HUES64 (cell line): ENCODE measurements around the gene YAF2.

Experiments used
- H3K27ac ChIP-seq: 2 replicates; pipeline ENCODE4 v1.7.0; 2013; ENCODE audit warnings: low read depth, low read length, inconsistent platforms
- H3K27me3 ChIP-seq: 2 replicates; pipeline ENCODE4 v1.6.1; 2013; ENCODE audit warnings: mild to moderate bottlenecking, low read length; ENCODE audit not compliant: insufficient read depth
- H3K36me3 ChIP-seq: 2 replicates; pipeline ENCODE4 v1.6.1; 2013; ENCODE audit warnings: mild to moderate bottlenecking, low read length; ENCODE audit not compliant: insufficient read depth
- H3K4me1 ChIP-seq: 2 replicates; pipeline ENCODE4 v1.6.1; 2013; ENCODE audit warnings: mild to moderate bottlenecking, low read length, moderate library complexity; ENCODE audit not compliant: insufficient read depth
- H3K4me3 ChIP-seq: 2 replicates; pipeline ENCODE4 v1.5.1; 2013; ENCODE audit warnings: mild to moderate bottlenecking, low read length, moderate library complexity
- H3K9ac ChIP-seq: 2 replicates; pipeline ENCODE4 v1.6.1; 2013; ENCODE audit warnings: mild to moderate bottlenecking, low read depth, low read length
- H3K9me3 ChIP-seq: 2 replicates; pipeline ENCODE4 v1.6.1; 2013; ENCODE audit warnings: low read depth, low read length; ENCODE audit not compliant: insufficient read depth
- WGBS: fragments of 150-250, 120-280 bp; methylation state at CpG from one replicate; pipeline ENCODE4 v1.1.7; 2013; ENCODE audit warnings: missing lambda C conversion rate; 5-methylcytosine and 5-hydroxymethylcytosine counted together

The YAF2 gene

GRCh38 chr12:42275499-42275898, 37.5 kb upstream of the YAF2 start:
- WGBS = 84% methylated on average over 4 of the region's 4 CpGs
- Histone ChIP-seq H3K36me3 (no peaks in the 10 kb centered on the region), H3K27me3 (no peaks in the 10 kb centered on the region), H3K27ac (no peak overlapping the region), H3K4me1 (no peaks in the 10 kb centered on the region), H3K4me3 (no peak overlapping the region), H3K9me3 (no peaks in the 10 kb centered on the region), H3K9ac (no peak overlapping the region)

- Histone ChIP-seq H3K9me3 (no peaks in the 10 kb centered on the region), H3K36me3 (no peaks in the 10 kb centered on the region), H3K9ac (no peak overlapping the region), H3K4me3 (no peak overlapping the region), H3K27ac (no peak overlapping the region), H3K4me1 (no peaks in the 10 kb centered on the region), H3K27me3 (no peaks in the 10 kb centered on the region)
- 97% methylated on average over 21 of the region's 21 CpGs for WGBS
Observed at GRCh38 chr12:42273706-42274105, 35.7 kb upstream of the YAF2 start.

GRCh38 chr12:42270596-42270995, 32.5 kb upstream of the YAF2 start:
- Histone ChIP-seq H3K4me3 (no peak overlapping the region), H3K9ac (no peak overlapping the region), H3K4me1 (no peaks in the 10 kb centered on the region), H3K36me3 (no peaks in the 10 kb centered on the region), H3K9me3 (no peaks in the 10 kb centered on the region), H3K27ac (no peak overlapping the region), H3K27me3 (no peaks in the 10 kb centered on the region)
- WGBS = 89% methylated on average over 4 of the region's 4 CpGs

- no peaks in the 10 kb centered on the region for H3K36me3 ChIP-seq
- H3K9ac ChIP-seq = no peak overlapping the region
- no peak overlapping the region for H3K27ac ChIP-seq
- WGBS = 92% methylated on average over 15 of the region's 15 CpGs
- H3K4me3 ChIP-seq = no peak overlapping the region
- H3K27me3 ChIP-seq = no peaks in the 10 kb centered on the region
- H3K4me1 ChIP-seq = no peaks in the 10 kb centered on the region
- no peaks in the 10 kb centered on the region for H3K9me3 ChIP-seq
Observed at GRCh38 chr12:42267413-42268190, 29.6 kb upstream of the YAF2 start.

- Histone ChIP-seq H3K4me1 (no peaks in the 10 kb centered on the region), H3K9ac (no peak overlapping the region)
- 93% methylated on average over 15 of the region's 17 CpGs for WGBS
Observed at GRCh38 chr12:42266579-42267230, 28.7 kb upstream of the YAF2 start.

GRCh38 chr12:42262271-42262670, 24.2 kb upstream of the YAF2 start:
- Histone ChIP-seq H3K9ac (no peak overlapping the region), H3K9me3 (no peaks in the 10 kb centered on the region), H3K36me3 (no peaks in the 10 kb centered on the region), H3K27ac (no peak overlapping the region), H3K27me3 (no peaks in the 10 kb centered on the region), H3K4me3 (no peak overlapping the region), H3K4me1 (no peaks in the 10 kb centered on the region)
- WGBS = no CpG with 5 or more reads among the region's 2 CpGs

More at GRCh38 chr12:42266579-42267230, 28.7 kb upstream of the YAF2 start:
- Histone ChIP-seq H3K36me3 (no peaks in the 10 kb centered on the region), H3K27me3 (no peaks in the 10 kb centered on the region), H3K27ac (no peak overlapping the region), H3K9me3 (no peaks in the 10 kb centered on the region), H3K4me3 (no peak overlapping the region)

- H3K36me3 ChIP-seq = no peaks in the 10 kb centered on the region
- no CpG with 5 or more reads among the region's 4 CpGs for WGBS
- H3K9me3 ChIP-seq = no peaks in the 10 kb centered on the region
- no peak overlapping the region for H3K9ac ChIP-seq
- no peak overlapping the region for H3K27ac ChIP-seq
- H3K4me3 ChIP-seq = no peak overlapping the region
- H3K27me3 ChIP-seq = no peaks in the 10 kb centered on the region
- H3K4me1 ChIP-seq = no peaks in the 10 kb centered on the region
Observed at GRCh38 chr12:42261708-42262107, 23.7 kb upstream of the YAF2 start.

- H3K9me3 ChIP-seq = no peaks in the 10 kb centered on the region
- 94% methylated on average over 6 of the region's 6 CpGs for WGBS
- H3K4me1 ChIP-seq = no peaks in the 10 kb centered on the region
- no peak overlapping the region for H3K27ac ChIP-seq
- no peak overlapping the region for H3K9ac ChIP-seq
- no peaks in the 10 kb centered on the region for H3K36me3 ChIP-seq
- no peaks in the 10 kb centered on the region for H3K27me3 ChIP-seq
- no peak overlapping the region for H3K4me3 ChIP-seq
Observed at GRCh38 chr12:42260518-42260917, 22.5 kb upstream of the YAF2 start.

- no peak overlapping the region for H3K4me3 ChIP-seq
- H3K36me3 ChIP-seq = no peaks in the 10 kb centered on the region
- H3K27ac ChIP-seq = no peak overlapping the region
- H3K4me1 ChIP-seq = no peaks in the 10 kb centered on the region
- WGBS = 93% methylated on average over 4 of the region's 4 CpGs
- H3K9ac ChIP-seq = no peak overlapping the region
- no peaks in the 10 kb centered on the region for H3K9me3 ChIP-seq
- no peaks in the 10 kb centered on the region for H3K27me3 ChIP-seq
Observed at GRCh38 chr12:42259699-42260098, 21.7 kb upstream of the YAF2 start.

- H3K36me3 ChIP-seq = no peaks in the 10 kb centered on the region
- H3K4me1 ChIP-seq = no peaks in the 10 kb centered on the region
- no peaks in the 10 kb centered on the region; the same call in 1 of the 2 replicates for H3K27me3 ChIP-seq
- no peak overlapping the region for H3K27ac ChIP-seq
- H3K9me3 ChIP-seq = no peaks in the 10 kb centered on the region
- H3K4me3 ChIP-seq = no peak overlapping the region
- H3K9ac ChIP-seq = no peak overlapping the region
Observed at GRCh38 chr12:42255866-42256261, 17.8 kb upstream of the YAF2 start.

- Histone ChIP-seq H3K27ac (no peak overlapping the region), H3K4me1 (no peaks in the 10 kb centered on the region), H3K4me3 (no peak overlapping the region), H3K27me3 (no peaks in the 10 kb centered on the region; the same call in 1 of the 2 replicates), H3K9ac (no peak overlapping the region), H3K36me3 (no peaks in the 10 kb centered on the region), H3K9me3 (no peaks in the 10 kb centered on the region)
- 88% methylated on average over 2 of the region's 2 CpGs for WGBS
Observed at GRCh38 chr12:42255221-42255865, 17.3 kb upstream of the YAF2 start.
